OCI-LY7 (cell line): Measurements from ENCODE around the gene ITK.

Source experiments
- CTCF ChIP-seq: fragments of 200-600 bp; sonication (generic); conservative IDR thresholded peaks from 2 replicates; pipeline ENCODE4 v1.5.1; 2014; ENCODE audit warnings: mild to moderate bottlenecking, antibody characterized with exemption, low read length, moderate library complexity, mixed read lengths
- EZH2phosphoT487 ChIP-seq: fragments of 200-600 bp; sonication (generic); IDR thresholded peaks from 2 replicates; pipeline ENCODE4 v1.6.1; 2018; ENCODE audit warnings: low read depth, borderline replicate concordance, mild to moderate bottlenecking, mixed run types, antibody characterized with exemption, low read length, moderate library complexity, mixed read lengths

- TF ChIP-seq CTCF (no peak), EZH2phosphoT487 (no peak)
Observed at GRCh38 chr5:157288405-157289163, 107.9 kb downstream of the ITK start.
